ENCODE measurements around the gene CLCN4. TPM values are rescaled to one million over a fixed set of nuclear protein-coding genes. Genes with fewer than 3 reads are reported as not detected.
A peak's percentile ranks its signal among the peaks of the same experiment; 100 is the strongest.

The CLCN4 gene
- total and polyA plus RNA-seq, 2 donors (not counting 1 experiment from before 2014, with no cell fraction given): 7.7 to 9.1 TPM

DNA sequence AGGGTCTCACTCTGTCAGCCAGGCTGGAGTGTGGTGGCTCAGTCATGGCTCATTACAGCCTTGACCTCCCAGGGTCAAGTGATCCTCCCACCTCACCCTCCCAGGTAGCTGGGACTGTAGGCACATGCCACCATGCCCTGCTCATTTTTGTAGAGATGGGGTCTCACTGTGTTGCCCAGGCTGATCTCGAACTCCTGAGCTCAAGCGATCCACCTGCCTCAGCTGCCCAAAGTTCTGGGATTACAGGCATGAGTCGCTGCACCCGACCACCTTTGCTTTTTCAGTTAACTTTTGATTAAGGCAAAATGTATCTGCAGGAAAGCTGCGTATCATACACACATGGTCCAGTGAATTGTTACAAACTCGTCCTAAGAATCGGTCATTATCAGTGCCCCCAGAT, 16.5 kb upstream of the CLCN4 start:
- Histone ChIP-seq H3K36me3 (replicated peaks in 1 of 2; ENCODE audit: control extremely low read depth in 1 of 2, control insufficient read depth in 1 of 2, extremely low read depth in 1 of 2, insufficient read depth in 2 of 2, low read length in 1 of 2) (peaks cover 0 to 58% of the 10 kb centered on the region in 2 experiments), H4K20me1 (ENCODE audit: control insufficient read depth, insufficient read depth, low read length, poor library complexity, severe bottlenecking) (no peaks in the 10 kb centered on the region), H3K9me3 (ENCODE audit: control extremely low read depth in 1 of 3, control insufficient read depth in 2 of 3, insufficient read depth in 1 of 3, low read length in 2 of 3) (peaks cover 0 to 12% (median 0%) of the 10 kb centered on the region in 3 donors), H3K27me3 (replicated peaks in 1 of 4; ENCODE audit: control extremely low read depth in 1 of 4, control insufficient read depth in 3 of 4, insufficient read depth in 4 of 4, low read length in 3 of 4) (no peaks in the 10 kb centered on the region), H3K79me2 (ENCODE audit: control insufficient read depth, insufficient read depth, low read length) (no peaks in the 10 kb centered on the region), H3K4me1 (ENCODE audit: control insufficient read depth in 2 of 2, insufficient read depth in 2 of 2, low read length in 2 of 2) (peaks cover 16% of the 10 kb centered on the region in 2 donors), H3K4me2 (replicated peaks; ENCODE audit: low read depth, low read length, poor library complexity, severe bottlenecking) (no peak overlapping the region), H3K9ac (ENCODE audit: low read length) (no peak overlapping the region), H2AFZ (ENCODE audit: insufficient read depth, low read depth, low read length, poor library complexity, severe bottlenecking) (no peak overlapping the region), H3K4me3 (ENCODE audit: control extremely low read depth in 1 of 5, extremely low read depth in 1 of 5, insufficient read depth in 1 of 5, low read depth in 2 of 5, low read length in 4 of 5) (no peak overlapping the region), H3K27ac (ENCODE audit: low read length in 2 of 2) (no peak overlapping the region)
- ChIA-PET CTCF (no interaction called here), POLR2A (no interaction called here)
- intact Hi-C loops (cut with micrococcal nuclease): no loop called here
- 96% methylated on average over 4 of the region's 7 CpGs for WGBS (ENCODE audit: insufficient coverage)
- no peaks in the 10 kb centered on the region for H3K27me3 Mint-ChIP-seq
- H3K4me1 Mint-ChIP-seq: peaks cover 23% of the 10 kb centered on the region
- no peak for TF ChIP-seq EZH2 (IDR thresholded peaks at IDR 0.05; ENCODE audit: borderline replicate concordance, insufficient read depth, low read depth, low read length, poor library complexity, severe bottlenecking)
- TF ChIP-seq, protein P1, sequence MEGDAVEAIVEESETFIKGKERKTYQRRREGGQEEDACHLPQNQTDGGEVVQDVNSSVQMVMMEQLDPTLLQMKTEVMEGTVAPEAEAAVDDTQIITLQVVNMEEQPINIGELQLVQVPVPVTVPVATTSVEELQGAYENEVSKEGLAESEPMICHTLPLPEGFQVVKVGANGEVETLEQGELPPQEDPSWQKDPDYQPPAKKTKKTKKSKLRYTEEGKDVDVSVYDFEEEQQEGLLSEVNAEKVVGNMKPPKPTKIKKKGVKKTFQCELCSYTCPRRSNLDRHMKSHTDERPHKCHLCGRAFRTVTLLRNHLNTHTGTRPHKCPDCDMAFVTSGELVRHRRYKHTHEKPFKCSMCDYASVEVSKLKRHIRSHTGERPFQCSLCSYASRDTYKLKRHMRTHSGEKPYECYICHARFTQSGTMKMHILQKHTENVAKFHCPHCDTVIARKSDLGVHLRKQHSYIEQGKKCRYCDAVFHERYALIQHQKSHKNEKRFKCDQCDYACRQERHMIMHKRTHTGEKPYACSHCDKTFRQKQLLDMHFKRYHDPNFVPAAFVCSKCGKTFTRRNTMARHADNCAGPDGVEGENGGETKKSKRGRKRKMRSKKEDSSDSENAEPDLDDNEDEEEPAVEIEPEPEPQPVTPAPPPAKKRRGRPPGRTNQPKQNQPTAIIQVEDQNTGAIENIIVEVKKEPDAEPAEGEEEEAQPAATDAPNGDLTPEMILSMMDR (IDR thresholded peaks at IDR 0.05): no peak
- DNase-seq (no peak), ATAC-seq (ENCODE audit: low read depth) (no peak)
- no peaks in the 10 kb centered on the region for H3K9me3 Mint-ChIP-seq (ENCODE audit: insufficient read depth)
- H3K4me3 Mint-ChIP-seq: no peak overlapping the region
- no peak overlapping the region for H3K27ac Mint-ChIP-seq

GRCh38 chrX:10142041-10142599, 14.7 kb upstream of the CLCN4 start:
- WGBS (ENCODE audit: insufficient coverage): 100% methylated on average over 4 of the region's 23 CpGs
- Mint-ChIP-seq H3K27me3 (no peaks in the 10 kb centered on the region), H3K4me3 (no peak overlapping the region), H3K27ac (peak overlapping the region; percentile 53), H3K9me3 (ENCODE audit: insufficient read depth) (no peaks in the 10 kb centered on the region), H3K4me1 (peaks cover 23% of the 10 kb centered on the region)
- intact Hi-C loops (cut with micrococcal nuclease): no loop called here
- TF ChIP-seq, protein P1 (IDR thresholded peaks at IDR 0.05): no peak
- TF ChIP-seq EZH2 (IDR thresholded peaks at IDR 0.05; ENCODE audit: borderline replicate concordance, insufficient read depth, low read depth, low read length, poor library complexity, severe bottlenecking): no peak
- H2AFZ ChIP-seq (ENCODE audit: insufficient read depth, low read depth, low read length, poor library complexity, severe bottlenecking): no peak overlapping the region
- ATAC-seq (ENCODE audit: low read depth): no peak
- H3K79me2 ChIP-seq (ENCODE audit: control insufficient read depth, insufficient read depth, low read length): no peaks in the 10 kb centered on the region
- POLR2A ChIA-PET: no interaction called here
- H4K20me1 ChIP-seq (ENCODE audit: control insufficient read depth, insufficient read depth, low read length, poor library complexity, severe bottlenecking): no peaks in the 10 kb centered on the region
- H3K4me3 ChIP-seq (ENCODE audit: control extremely low read depth in 1 of 5, extremely low read depth in 1 of 5, insufficient read depth in 1 of 5, low read depth in 2 of 5, low read length in 4 of 5): no peak overlapping the region
- H3K4me1 ChIP-seq (ENCODE audit: control insufficient read depth in 2 of 2, insufficient read depth in 2 of 2, low read length in 2 of 2): peaks cover 16% of the 10 kb centered on the region in 2 donors
- H3K9ac ChIP-seq (ENCODE audit: low read length): no peak overlapping the region
- CTCF ChIA-PET: interaction anchor here (0.7 to 1.2 kb wide), 2 partner anchors 22 to 47 kb away, joined by 3 to 6 read pairs; no protein-coding TSS in a partner anchor
- no peak overlapping the region for H3K27ac ChIP-seq (ENCODE audit: low read length in 2 of 2)
- no peak for DNase-seq
- peaks cover 0 to 46% of the 10 kb centered on the region in 2 experiments for H3K36me3 ChIP-seq (replicated peaks in 1 of 2; ENCODE audit: control extremely low read depth in 1 of 2, control insufficient read depth in 1 of 2, extremely low read depth in 1 of 2, insufficient read depth in 2 of 2, low read length in 1 of 2)
- peaks cover 0 to 12% (median 0%) of the 10 kb centered on the region in 3 donors for H3K9me3 ChIP-seq (ENCODE audit: control extremely low read depth in 1 of 3, control insufficient read depth in 2 of 3, insufficient read depth in 1 of 3, low read length in 2 of 3)
- no peak overlapping the region for H3K4me2 ChIP-seq (replicated peaks; ENCODE audit: low read depth, low read length, poor library complexity, severe bottlenecking)
- no peaks in the 10 kb centered on the region for H3K27me3 ChIP-seq (replicated peaks in 1 of 4; ENCODE audit: control extremely low read depth in 1 of 4, control insufficient read depth in 3 of 4, insufficient read depth in 4 of 4, low read length in 3 of 4)
